ENCODE measurements around the gene COA1.

DNA sequence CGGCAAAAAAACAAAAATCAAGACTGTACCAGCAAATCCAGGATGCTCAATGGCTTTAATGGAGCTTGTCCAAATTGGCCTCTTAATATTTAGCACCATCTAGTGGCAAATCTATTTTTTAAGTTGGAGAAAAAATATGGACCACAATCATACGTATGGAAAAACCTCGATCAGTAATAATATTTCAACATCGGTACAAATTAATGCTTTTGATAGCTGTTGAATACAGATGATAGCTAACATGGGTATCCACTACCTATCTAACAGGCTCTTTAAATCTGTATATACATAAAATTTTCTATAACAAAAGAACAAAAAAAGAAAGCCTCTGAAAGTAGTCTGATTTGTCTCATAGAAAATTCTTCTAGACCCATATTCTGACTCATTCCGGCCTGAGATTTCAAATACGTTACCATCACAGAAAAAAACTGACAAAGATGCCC lies 29.2 kb downstream of the COA1 start:
- TF ChIP-seq CTCF (IDR thresholded peaks at IDR 0.05) (peak; percentile 37 to 76 (median 54)), POLR2A (IDR thresholded peaks at IDR 0.05) (no peak), POLR2AphosphoS5 (IDR thresholded peaks at IDR 0.05) (no peak), EP300 (IDR thresholded peaks at IDR 0.05) (no peak)

Measured in upper lobe of left lung (tissue), 4 donors.